ENCODE measurements around the gene CYP46A1.

- TF ChIP-seq, protein P1, sequence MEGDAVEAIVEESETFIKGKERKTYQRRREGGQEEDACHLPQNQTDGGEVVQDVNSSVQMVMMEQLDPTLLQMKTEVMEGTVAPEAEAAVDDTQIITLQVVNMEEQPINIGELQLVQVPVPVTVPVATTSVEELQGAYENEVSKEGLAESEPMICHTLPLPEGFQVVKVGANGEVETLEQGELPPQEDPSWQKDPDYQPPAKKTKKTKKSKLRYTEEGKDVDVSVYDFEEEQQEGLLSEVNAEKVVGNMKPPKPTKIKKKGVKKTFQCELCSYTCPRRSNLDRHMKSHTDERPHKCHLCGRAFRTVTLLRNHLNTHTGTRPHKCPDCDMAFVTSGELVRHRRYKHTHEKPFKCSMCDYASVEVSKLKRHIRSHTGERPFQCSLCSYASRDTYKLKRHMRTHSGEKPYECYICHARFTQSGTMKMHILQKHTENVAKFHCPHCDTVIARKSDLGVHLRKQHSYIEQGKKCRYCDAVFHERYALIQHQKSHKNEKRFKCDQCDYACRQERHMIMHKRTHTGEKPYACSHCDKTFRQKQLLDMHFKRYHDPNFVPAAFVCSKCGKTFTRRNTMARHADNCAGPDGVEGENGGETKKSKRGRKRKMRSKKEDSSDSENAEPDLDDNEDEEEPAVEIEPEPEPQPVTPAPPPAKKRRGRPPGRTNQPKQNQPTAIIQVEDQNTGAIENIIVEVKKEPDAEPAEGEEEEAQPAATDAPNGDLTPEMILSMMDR (IDR thresholded peaks at IDR 0.05) = no peak
- TF ChIP-seq POLR2A (IDR thresholded peaks at IDR 0.05) = no peak
Observed at GRCh38 chr14:99727096-99727870, 43.2 kb downstream of the CYP46A1 start.
